IMR-90 (cell line): ENCODE measurements around the gene ZNHIT1. TPM values are rescaled to one million over a fixed set of nuclear protein-coding genes. Genes with fewer than 3 reads are reported as not detected.

ENCODE experiments used
- ATAC-seq: fragments of 200-7000 bp; cut with Tn5 transposase; 2 replicates; pipeline ENCODE4 v1.9.1; 2020; ENCODE audit warnings: low read depth, mild to moderate bottlenecking, moderate library complexity
- BruUV-seq: library from RNA; stranded (reverse); fragments of 400-500 nt; replicated peaks from 2 replicates; lab custom pipeline; 2021; lab: Mats Ljungman, UMichigan
- CTCF ChIA-PET: fragments of 300-600 bp; formaldehyde crosslinking; extraction: SDS; loops from one replicate; lab custom pipeline; 2021; ENCODE audit warnings: antibody characterized with exemption; lab: Yijun Ruan, JAX
- POLR2A ChIA-PET: fragments of 300-600 bp; sonication (Branson Sonifier 250); formaldehyde crosslinking; loops from one replicate; lab custom pipeline; 2022; ENCODE audit warnings: antibody characterized with exemption; ENCODE audit not compliant: unreplicated experiment; lab: Charles Lee
- DNase-seq: peaks from one replicate; pipeline ENCODE4 v3.0.0; 2013
- H2AFZ ChIP-seq: replicated peaks from 2 replicates; pipeline ENCODE3; 2013; ENCODE audit warnings: low read length, mild to moderate bottlenecking; ENCODE audit not compliant: poor library complexity
- H2AK5ac ChIP-seq: 2 replicates; pipeline ENCODE4 v1.6.1; 2013; ENCODE audit warnings: low read depth, low read length, inconsistent platforms
- H2AK9ac ChIP-seq: replicated peaks from 2 replicates; pipeline ENCODE3; 2013; ENCODE audit warnings: mild to moderate bottlenecking, low read depth, low read length, moderate library complexity; ENCODE audit not compliant: poor library complexity
- H2BK120ac ChIP-seq: 2 replicates; pipeline ENCODE4 v1.6.1; 2013; ENCODE audit warnings: low read depth, low read length, inconsistent platforms
- H2BK15ac ChIP-seq: 3 replicates; pipeline ENCODE4 v1.6.1; 2013; ENCODE audit warnings: low read depth, low read length, inconsistent platforms
- H2BK20ac ChIP-seq: 2 replicates; pipeline ENCODE4 v1.6.1; 2013; ENCODE audit warnings: low read depth, mild to moderate bottlenecking, inconsistent platforms, low read length, moderate library complexity
- H2BK5ac ChIP-seq: 2 replicates; pipeline ENCODE4 v1.6.1; 2013; ENCODE audit warnings: mild to moderate bottlenecking, low read depth, low read length, inconsistent platforms; ENCODE audit not compliant: poor library complexity, severe bottlenecking
- H3K14ac ChIP-seq: replicated peaks from 2 replicates; pipeline ENCODE4 v1.6.1; 2013; ENCODE audit warnings: low read depth, low read length, inconsistent platforms
- H3K18ac ChIP-seq: 2 replicates; pipeline ENCODE4 v1.6.1; 2013; ENCODE audit warnings: low read depth, low read length, control low read depth
- H3K23ac ChIP-seq: 2 replicates; pipeline ENCODE4 v1.6.1; 2013; ENCODE audit warnings: low read depth, low read length, inconsistent platforms
- H3K27ac ChIP-seq: 2 replicates; pipeline ENCODE4 v1.5.1; 2013; ENCODE audit warnings: mild to moderate bottlenecking, control low read depth, low read length; ENCODE audit not compliant: insufficient read depth
- H3K27me3 ChIP-seq: 2 replicates; pipeline ENCODE4 v1.6.1; 2013; ENCODE audit warnings: low read length; ENCODE audit not compliant: control insufficient read depth, insufficient read depth
- H3K36me3 ChIP-seq: 2 replicates; pipeline ENCODE4 v1.6.1; 2013; ENCODE audit warnings: low read length, mixed read lengths; ENCODE audit not compliant: control insufficient read depth, insufficient read depth
- H3K4ac ChIP-seq: 2 replicates; pipeline ENCODE4 v1.6.1; 2013; ENCODE audit warnings: low read depth, low read length, inconsistent platforms
- H3K4me1 ChIP-seq: 2 replicates; pipeline ENCODE4 v1.6.1; 2013; ENCODE audit warnings: low read length, mixed read lengths; ENCODE audit not compliant: control insufficient read depth, insufficient read depth
- H3K4me2 ChIP-seq: 2 replicates; pipeline ENCODE4 v1.6.1; 2013; ENCODE audit warnings: low read depth, mild to moderate bottlenecking, control low read depth, low read length, moderate library complexity
- H3K4me3 ChIP-seq: 2 replicates; pipeline ENCODE4 v1.5.1; 2013; ENCODE audit warnings: low read depth, mild to moderate bottlenecking, control low read depth, low read length, moderate library complexity; ENCODE audit not compliant: insufficient read depth
- H3K56ac ChIP-seq: 2 replicates; pipeline ENCODE4 v1.6.1; 2013; ENCODE audit warnings: low read length, inconsistent platforms; ENCODE audit not compliant: insufficient read depth; ENCODE audit errors: extremely low read depth
- H3K79me1 ChIP-seq, 2 experiments: 2 replicates each; pipeline ENCODE4 v1.6.1; 2013; ENCODE audit warnings: low read length in 2 of 2, inconsistent platforms in 1 of 2, low read depth in 1 of 2
- H3K9ac ChIP-seq: 2 replicates; pipeline ENCODE4 v1.6.1; 2013; ENCODE audit warnings: low read depth, low read length, control low read depth
- H3K9me1 ChIP-seq: 2 replicates; pipeline ENCODE4 v1.6.1; 2013; ENCODE audit warnings: low read length, inconsistent platforms; ENCODE audit not compliant: insufficient read depth
- H3K9me3 ChIP-seq: 2 replicates; pipeline ENCODE4 v1.6.1; 2013; ENCODE audit warnings: low read length; ENCODE audit not compliant: control insufficient read depth, insufficient read depth
- H4K20me1 ChIP-seq: 2 replicates; pipeline ENCODE4 v1.6.1; 2013; ENCODE audit warnings: low read length, inconsistent platforms; ENCODE audit not compliant: insufficient read depth
- H4K5ac ChIP-seq: 2 replicates; pipeline ENCODE4 v1.6.1; 2013; ENCODE audit warnings: mild to moderate bottlenecking, low read depth, low read length, control low read depth
- H4K8ac ChIP-seq, 2 experiments: 2 replicates each; pipeline ENCODE4 v1.6.1; 2013; ENCODE audit warnings: low read depth in 2 of 2, low read length in 2 of 2, control low read depth in 1 of 2, inconsistent platforms in 1 of 2
- H4K91ac ChIP-seq: 2 replicates; pipeline ENCODE4 v1.6.1; 2013; ENCODE audit warnings: low read depth, low read length, inconsistent platforms; ENCODE audit not compliant: insufficient read depth
- BHLHE40 ChIP-seq: fragments of 150-350 bp; IDR thresholded peaks from 2 replicates; pipeline ENCODE4 v1.6.1; 2016; ENCODE audit warnings: mild to moderate bottlenecking, low read depth, low read length
- CHD1 ChIP-seq: IDR thresholded peaks from 2 replicates; pipeline ENCODE4 v1.6.1; 2012; ENCODE audit warnings: low read depth, low read length, improper control_type of control experiment
- CTCF ChIP-seq: conservative IDR thresholded peaks from 2 replicates; pipeline ENCODE4 v1.5.1; 2012; ENCODE audit warnings: mild to moderate bottlenecking, low read depth, low read length, improper control_type of control experiment
- ELK1 ChIP-seq: fragments of 150-350 bp; IDR thresholded peaks from 2 replicates; pipeline ENCODE4 v1.6.1; 2016; ENCODE audit warnings: low read depth, mild to moderate bottlenecking, low read length, moderate library complexity, borderline replicate concordance
- FOS ChIP-seq: fragments of 150-350 bp; IDR thresholded peaks from 2 replicates; pipeline ENCODE4 v1.6.1; 2016; ENCODE audit warnings: low read depth, low read length
- MAZ ChIP-seq: IDR thresholded peaks from 2 replicates; pipeline ENCODE4 v1.6.1; 2012; ENCODE audit warnings: low read depth, mild to moderate bottlenecking, low read length, improper control_type of control experiment, moderate library complexity, borderline replicate concordance
- MXI1 ChIP-seq: IDR thresholded peaks from 2 replicates; pipeline ENCODE4 v1.6.1; 2012; ENCODE audit warnings: low read depth, mild to moderate bottlenecking, low read length, moderate library complexity, borderline replicate concordance
- NFE2L2 ChIP-seq: fragments of 150-350 bp; IDR thresholded peaks from 2 replicates; pipeline ENCODE4 v1.6.1; 2016; ENCODE audit warnings: low read depth, mild to moderate bottlenecking, low read length
- POLR2A ChIP-seq: IDR thresholded peaks from 2 replicates; pipeline ENCODE4 v1.6.1; 2012; ENCODE audit warnings: mild to moderate bottlenecking, low read depth, low read length
- RAD21 ChIP-seq: IDR thresholded peaks from 2 replicates; pipeline ENCODE4 v1.6.1; 2012; ENCODE audit warnings: low read length, improper control_type of control experiment
- RCOR1 ChIP-seq: IDR thresholded peaks from 2 replicates; pipeline ENCODE4 v1.6.1; 2012; ENCODE audit warnings: mild to moderate bottlenecking, low read length, improper control_type of control experiment; ENCODE audit not compliant: insufficient replicate concordance
- SMC3 ChIP-seq: fragments of 150-350 bp; IDR thresholded peaks from 2 replicates; pipeline ENCODE4 v1.6.1; 2016; ENCODE audit warnings: low read depth, mild to moderate bottlenecking, antibody characterized with exemption, low read length, moderate library complexity
- WGBS, 2 experiments: methylation state at CpG; one replicate each; pipeline versions ENCODE4 v1.1.5 to v1.1.7; 2013; ENCODE audit warnings: missing lambda C conversion rate in 2 of 2; ENCODE audit not compliant: insufficient read length in 1 of 2; ENCODE audit errors: extremely low coverage in 2 of 2; 5-methylcytosine and 5-hydroxymethylcytosine counted together
- dilution Hi-C: fragments of 300-500 bp; cut with HindIII; formaldehyde crosslinking; loops from one replicate; pipeline ENCODE4 v1.14.3; 2018; ENCODE audit warnings: low sequenced_read_pairs; ENCODE audit not compliant: unreplicated experiment
- in situ Hi-C: fragments of 300-500 bp; cut with MboI; formaldehyde crosslinking; loops from 3 replicates; pipeline ENCODE4 v1.14.3; 2019; ENCODE audit warnings: low sequenced_read_pairs, inconsistent platforms, mixed read lengths
- intact Hi-C: fragments of 100-400 bp; cut with micrococcal nuclease; formaldehyde crosslinking; loops from 2 replicates; pipeline ENCODE4 v1.10.0; 2022
- polyA plus RNA-seq, 3 experiments: library from polyadenylated mRNA; depleted of rRNA; stranded (reverse); fragments of >200 nt; gene quantifications; 2 replicates each; pipeline ENCODE4 v1.2.3, GENCODE V29; 2012; ENCODE audit warnings: low replicate concordance in 1 of 3
- total RNA-seq: library from RNA; depleted of rRNA; stranded (reverse); fragments of >200 nt; gene quantifications from 2 replicates; pipeline ENCODE4 v1.2.3, GENCODE V29; 2012

ZNHIT1 gene
- total and polyA plus RNA-seq, 2 of the 4 experiments (the other 2 are of a cell fraction) = 31.7 to 47.1 TPM

GRCh38 chr7:101207459-101207858 lies 10.5 kb upstream of the ZNHIT1 start:
- Histone ChIP-seq H3K9me3 (no peaks in the 10 kb centered on the region), H3K27me3 (peaks cover 14% of the 10 kb centered on the region), H3K9me1 (no peaks in the 10 kb centered on the region), H2BK5ac (no peak overlapping the region), H2AFZ (no peak overlapping the region), H2AK5ac (no peak overlapping the region), H3K4me3 (no peak overlapping the region), H3K18ac (no peak overlapping the region), H3K36me3 (peaks cover 45% of the 10 kb centered on the region), H4K91ac (no peak overlapping the region), H4K8ac (no peak overlapping the region), H2BK15ac (no peak overlapping the region), H2BK120ac (no peak overlapping the region), H3K27ac (no peak overlapping the region), H3K9ac (no peak overlapping the region), H3K14ac (no peak overlapping the region), H3K23ac (no peak overlapping the region), H3K79me1 (no peaks in the 10 kb centered on the region), H3K56ac (no peak overlapping the region), H3K4ac (no peak overlapping the region), H4K5ac (no peak overlapping the region), H4K20me1 (no peaks in the 10 kb centered on the region; the same call in 1 of the 2 replicates), H2AK9ac (no peak overlapping the region), H2BK20ac (no peak overlapping the region), H3K4me2 (no peak overlapping the region), H3K4me1 (no peaks in the 10 kb centered on the region)
- no peak for DNase-seq
- in situ Hi-C loops (no loop called here), intact Hi-C loops (no loop called here), dilution Hi-C loops (no loop called here)
- POLR2A ChIA-PET = interaction anchor here (0.8 kb wide), 1 partner anchor 10 kb away, joined by 5 read pairs; the partner anchor contains the start of gene ZNHIT1
- no peak for TF ChIP-seq FOS
- no peak for TF ChIP-seq BHLHE40
- no peak for TF ChIP-seq POLR2A
- no peak for TF ChIP-seq RCOR1
- TF ChIP-seq MXI1 = no peak
- TF ChIP-seq SMC3 = no peak
- no peak for TF ChIP-seq CTCF
- TF ChIP-seq ELK1 = no peak
- no peak for TF ChIP-seq NFE2L2
- no peak for TF ChIP-seq CHD1
- TF ChIP-seq MAZ = no peak
- no peak for TF ChIP-seq RAD21
- 88% methylated on average over 8 of the region's 17 CpGs; no CpG with 5 or more reads in 1 of the 2 experiments for whole genome bisulfite sequencing, 2 experiments
- no TSS peak for BruUV-seq
- CTCF ChIA-PET = interaction anchor here (0.6 to 1.1 kb wide), 2 partner anchors 14 to 56 kb away, joined by 3 read pairs; no protein-coding TSS in a partner anchor
- ATAC-seq = no peak
